ENCODE results near the gene TAAR8. TPM values are rescaled to one million over a fixed set of nuclear protein-coding genes. Genes with fewer than 3 reads are reported as not detected.

The TAAR8 gene
- total RNA-seq, 1 donor from 2014 or later = not detected

DNA sequence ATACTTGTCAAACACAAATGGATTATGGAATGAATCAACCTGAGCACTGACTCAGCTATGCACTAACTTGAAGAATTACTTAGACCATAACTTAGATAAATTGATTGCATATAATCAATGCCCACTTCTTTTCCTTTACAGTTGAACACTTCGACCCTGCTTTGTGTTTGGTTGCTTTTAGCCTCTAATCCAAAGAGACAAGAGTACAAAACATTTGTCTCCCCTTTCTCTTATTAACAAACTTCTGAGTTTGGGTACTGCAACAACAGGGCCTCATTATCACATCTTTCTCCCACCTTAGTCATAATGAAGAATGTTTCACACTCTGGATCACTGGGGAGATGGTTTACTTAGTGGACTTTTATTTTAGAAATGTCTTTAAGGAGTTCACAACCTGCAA lies 15.1 kb downstream of the TAAR8 start:
- ATAC-seq (ENCODE audit: low read depth) (no peak), DNase-seq (no peak)
- no peak overlapping the region for H3K4me3 Mint-ChIP-seq
- H3K27me3 Mint-ChIP-seq = peaks cover 20% of the 10 kb centered on the region
- intact Hi-C loops (cut with micrococcal nuclease) = no loop called here
- no peak overlapping the region for H3K27ac Mint-ChIP-seq
- H3K9me3 Mint-ChIP-seq = no peaks in the 10 kb centered on the region
- no peaks in the 10 kb centered on the region for H3K4me1 Mint-ChIP-seq
- no peaks in the 10 kb centered on the region for H3K36me3 Mint-ChIP-seq (ENCODE audit: low read depth)
- CTCF ChIA-PET = no interaction called here
- TF ChIP-seq, protein P1, sequence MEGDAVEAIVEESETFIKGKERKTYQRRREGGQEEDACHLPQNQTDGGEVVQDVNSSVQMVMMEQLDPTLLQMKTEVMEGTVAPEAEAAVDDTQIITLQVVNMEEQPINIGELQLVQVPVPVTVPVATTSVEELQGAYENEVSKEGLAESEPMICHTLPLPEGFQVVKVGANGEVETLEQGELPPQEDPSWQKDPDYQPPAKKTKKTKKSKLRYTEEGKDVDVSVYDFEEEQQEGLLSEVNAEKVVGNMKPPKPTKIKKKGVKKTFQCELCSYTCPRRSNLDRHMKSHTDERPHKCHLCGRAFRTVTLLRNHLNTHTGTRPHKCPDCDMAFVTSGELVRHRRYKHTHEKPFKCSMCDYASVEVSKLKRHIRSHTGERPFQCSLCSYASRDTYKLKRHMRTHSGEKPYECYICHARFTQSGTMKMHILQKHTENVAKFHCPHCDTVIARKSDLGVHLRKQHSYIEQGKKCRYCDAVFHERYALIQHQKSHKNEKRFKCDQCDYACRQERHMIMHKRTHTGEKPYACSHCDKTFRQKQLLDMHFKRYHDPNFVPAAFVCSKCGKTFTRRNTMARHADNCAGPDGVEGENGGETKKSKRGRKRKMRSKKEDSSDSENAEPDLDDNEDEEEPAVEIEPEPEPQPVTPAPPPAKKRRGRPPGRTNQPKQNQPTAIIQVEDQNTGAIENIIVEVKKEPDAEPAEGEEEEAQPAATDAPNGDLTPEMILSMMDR (IDR thresholded peaks at IDR 0.05) = no peak
- POLR2A ChIA-PET = no interaction called here

DNA sequence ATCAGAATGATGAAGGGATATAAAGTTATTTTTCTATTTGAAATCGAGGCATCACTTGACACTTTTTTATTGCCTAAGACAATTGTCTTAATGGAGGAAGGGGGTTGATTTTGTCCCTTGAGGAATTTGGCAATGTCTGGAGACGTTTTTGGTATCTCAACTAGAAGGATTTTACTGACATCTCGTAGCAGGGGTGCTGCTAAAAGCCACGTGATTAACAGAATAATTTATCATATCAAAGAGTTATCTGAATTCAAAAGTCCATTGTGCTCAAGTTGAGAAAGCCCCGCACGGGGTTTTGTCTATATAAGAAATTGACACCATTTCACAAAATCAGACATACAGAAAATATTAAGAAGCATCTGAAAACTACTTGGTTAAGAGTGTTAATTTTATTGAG lies 16.1 kb downstream of the TAAR8 start:
- DNase-seq = no peak
- intact Hi-C loops (cut with micrococcal nuclease) = no loop called here
- CTCF ChIA-PET = no interaction called here
- TF ChIP-seq, protein P1 (IDR thresholded peaks at IDR 0.05) = no peak
- Mint-ChIP-seq H3K9me3 (no peaks in the 10 kb centered on the region), H3K4me1 (no peaks in the 10 kb centered on the region), H3K27ac (no peak overlapping the region), H3K27me3 (peaks cover 24% of the 10 kb centered on the region), H3K36me3 (ENCODE audit: low read depth) (no peaks in the 10 kb centered on the region), H3K4me3 (no peak overlapping the region)
- no peak for ATAC-seq (ENCODE audit: low read depth)
- POLR2A ChIA-PET = no interaction called here

DNA sequence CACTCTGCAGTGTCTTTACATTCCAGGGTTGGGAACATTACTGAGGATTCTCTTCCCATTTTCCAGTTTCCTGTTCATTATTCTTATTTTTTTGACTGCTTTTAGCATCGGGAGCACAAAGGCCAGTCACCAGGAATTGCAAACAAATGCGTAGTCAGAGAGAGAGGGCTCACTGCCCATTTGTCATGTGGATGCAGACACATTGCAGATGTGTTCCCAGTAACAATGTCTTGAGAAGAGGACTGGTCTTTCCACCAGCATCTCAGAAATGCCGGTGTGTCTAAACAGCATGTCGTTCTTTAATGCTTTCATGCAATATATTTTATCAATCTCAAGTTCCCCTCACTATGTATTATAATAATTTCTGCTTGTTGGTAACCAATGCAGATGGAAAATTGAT lies 16.7 kb downstream of the TAAR8 start:
- POLR2A ChIA-PET = no interaction called here

DNA sequence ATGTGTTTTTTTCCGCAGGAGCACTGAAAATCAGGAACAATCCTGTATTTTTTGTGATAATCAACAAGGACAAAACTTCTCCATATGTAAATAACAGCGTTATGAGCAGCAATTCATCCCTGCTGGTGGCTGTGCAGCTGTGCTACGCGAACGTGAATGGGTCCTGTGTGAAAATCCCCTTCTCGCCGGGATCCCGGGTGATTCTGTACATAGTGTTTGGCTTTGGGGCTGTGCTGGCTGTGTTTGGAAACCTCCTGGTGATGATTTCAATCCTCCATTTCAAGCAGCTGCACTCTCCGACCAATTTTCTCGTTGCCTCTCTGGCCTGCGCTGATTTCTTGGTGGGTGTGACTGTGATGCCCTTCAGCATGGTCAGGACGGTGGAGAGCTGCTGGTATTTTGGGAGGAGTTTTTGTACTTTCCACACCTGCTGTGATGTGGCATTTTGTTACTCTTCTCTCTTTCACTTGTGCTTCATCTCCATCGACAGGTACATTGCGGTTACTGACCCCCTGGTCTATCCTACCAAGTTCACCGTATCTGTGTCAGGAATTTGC lies 17.8 kb downstream of the TAAR8 start, which contains the start of gene TAAR6:
Gene TAAR6 (plus strand): TSS at position 102 of the 557 bp plus-strand sequence. CDS start 0 bp downstream, at position 102.
- Mint-ChIP-seq H3K4me1 (no peaks in the 10 kb centered on the region), H3K9me3 (no peaks in the 10 kb centered on the region), H3K4me3 (no peak within 1 kb of the TSS), H3K27ac (no peak within 1 kb of the TSS), H3K27me3 (peaks cover 25% of the 10 kb centered on the region), H3K36me3 (ENCODE audit: low read depth) (no peaks in the 10 kb centered on the region)
- TF ChIP-seq, protein P1 (IDR thresholded peaks at IDR 0.05) = no peak
- ATAC-seq (ENCODE audit: low read depth) (no peak), DNase-seq (no peak)
- CTCF ChIA-PET = no interaction called here
- POLR2A ChIA-PET = no interaction called here
- intact Hi-C loops (cut with micrococcal nuclease) = no loop called here

More for the DNA sequence above, 16.7 kb downstream of the TAAR8 start:
- TF ChIP-seq, protein P1 (IDR thresholded peaks at IDR 0.05) = no peak
- CTCF ChIA-PET = no interaction called here
- Mint-ChIP-seq H3K4me1 (no peaks in the 10 kb centered on the region), H3K27ac (no peak overlapping the region), H3K9me3 (no peaks in the 10 kb centered on the region), H3K36me3 (ENCODE audit: low read depth) (no peaks in the 10 kb centered on the region), H3K27me3 (peaks cover 24% of the 10 kb centered on the region), H3K4me3 (no peak overlapping the region)
- DNase-seq (no peak), ATAC-seq (ENCODE audit: low read depth) (no peak)
- intact Hi-C loops (cut with micrococcal nuclease) = no loop called here

DNA sequence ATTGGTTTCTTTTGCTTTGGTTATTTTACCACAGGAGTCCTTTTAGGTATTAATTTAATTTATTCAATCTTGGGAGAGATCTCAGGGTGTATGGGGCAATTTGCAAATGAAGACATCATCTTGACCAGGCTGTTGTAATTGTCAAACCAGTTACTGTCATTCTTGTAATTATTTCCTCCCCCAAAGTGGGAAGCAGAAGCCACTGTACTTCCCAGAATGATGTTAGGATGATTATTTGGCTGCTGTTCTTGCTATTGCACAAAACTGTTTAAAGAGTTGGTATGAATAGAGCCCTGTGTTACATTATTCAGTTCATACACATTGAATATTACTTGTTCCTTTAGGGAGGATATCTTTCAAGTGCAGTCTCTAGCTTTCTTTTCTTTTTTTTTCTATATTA lies 19.3 kb downstream of the TAAR8 start:
- intact Hi-C loops (cut with micrococcal nuclease) = no loop called here
- ChIA-PET CTCF (no interaction called here), POLR2A (no interaction called here)
- Mint-ChIP-seq H3K27me3 (peaks cover 24% of the 10 kb centered on the region), H3K4me1 (no peaks in the 10 kb centered on the region), H3K36me3 (ENCODE audit: low read depth) (no peaks in the 10 kb centered on the region), H3K4me3 (no peak overlapping the region), H3K9me3 (no peaks in the 10 kb centered on the region), H3K27ac (no peak overlapping the region)
- DNase-seq (no peak), ATAC-seq (ENCODE audit: low read depth) (no peak)
- TF ChIP-seq, protein P1 (IDR thresholded peaks at IDR 0.05) = no peak

Measured in activated B cell treated with CpG ODN at 0.5 μM for 24 hours (primary cell).